Kasumi-1 (cell line): ENCODE results near the gene SCAPER.
A peak's percentile ranks its signal among the peaks of the same experiment; 100 is the strongest.
"Not testable (repeated sequence)": the region's sequence is repeated elsewhere in the genome, so short reads cannot be mapped to it uniquely, and the experiment has no call there.

Source experiments
- DNase-seq, 2 experiments: peaks; one replicate each; lab custom pipeline; 2025; lab: John Stamatoyannopoulos, UW

Gene SCAPER

DNA sequence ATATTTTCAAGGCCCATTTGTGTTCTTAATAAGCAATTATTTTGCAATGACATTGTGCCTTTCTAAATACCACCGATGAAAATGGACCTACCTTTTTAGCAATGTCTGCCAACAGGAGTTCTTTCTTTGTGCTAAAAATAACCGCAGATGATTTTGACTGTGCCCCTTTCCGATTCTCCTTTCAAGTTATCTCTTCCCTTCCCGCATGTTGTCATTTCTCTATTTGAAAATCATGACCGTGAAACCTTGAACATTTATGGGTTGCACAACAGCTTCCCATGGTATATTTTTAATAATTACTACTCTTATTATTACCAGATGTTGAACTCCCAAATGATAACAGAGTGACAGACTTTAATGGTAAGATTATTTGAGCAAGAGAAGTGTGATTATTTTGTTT is 583.5 kb downstream of the SCAPER start:
- no peak for DNase-seq

DNA sequence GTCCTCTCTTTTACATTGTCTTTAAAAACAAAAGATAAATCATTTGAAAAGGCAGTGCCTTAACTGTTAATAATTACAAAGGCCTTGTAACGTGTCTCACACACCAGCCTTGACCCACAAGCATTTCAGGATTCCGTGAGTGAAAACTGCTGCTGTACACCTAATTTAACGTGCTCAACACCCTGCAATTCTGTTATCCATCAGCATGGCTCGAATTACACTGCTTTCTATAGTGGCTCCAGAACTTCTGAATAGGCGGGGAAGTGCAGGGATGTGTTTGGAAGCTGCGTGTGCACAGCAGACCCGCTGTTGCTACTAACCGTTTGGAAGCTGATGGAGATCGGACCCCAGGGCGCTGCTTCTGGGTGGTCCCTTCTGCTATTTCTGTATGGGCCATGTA is 584.0 kb downstream of the SCAPER start:
- no peak for DNase-seq

DNA sequence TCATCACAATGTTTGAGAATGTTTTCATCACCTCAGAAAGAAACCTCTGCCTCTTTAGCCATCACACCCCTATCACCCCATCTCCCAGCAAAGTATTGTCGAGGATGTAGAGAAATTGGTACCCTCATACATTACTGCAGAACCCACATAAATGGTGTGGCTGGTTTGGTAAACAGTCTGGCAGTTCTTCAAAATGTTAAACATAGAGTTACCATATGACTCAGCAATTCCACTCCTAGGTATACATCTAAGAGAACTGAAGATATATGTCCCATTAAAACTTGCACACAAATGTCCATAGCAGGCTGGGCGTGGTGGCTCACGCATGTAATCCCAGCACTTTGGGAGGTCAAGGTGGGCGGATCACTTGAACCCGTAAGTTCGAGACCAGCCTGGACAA is 585.1 kb downstream of the SCAPER start:
- DNase-seq, result no peak

DNA sequence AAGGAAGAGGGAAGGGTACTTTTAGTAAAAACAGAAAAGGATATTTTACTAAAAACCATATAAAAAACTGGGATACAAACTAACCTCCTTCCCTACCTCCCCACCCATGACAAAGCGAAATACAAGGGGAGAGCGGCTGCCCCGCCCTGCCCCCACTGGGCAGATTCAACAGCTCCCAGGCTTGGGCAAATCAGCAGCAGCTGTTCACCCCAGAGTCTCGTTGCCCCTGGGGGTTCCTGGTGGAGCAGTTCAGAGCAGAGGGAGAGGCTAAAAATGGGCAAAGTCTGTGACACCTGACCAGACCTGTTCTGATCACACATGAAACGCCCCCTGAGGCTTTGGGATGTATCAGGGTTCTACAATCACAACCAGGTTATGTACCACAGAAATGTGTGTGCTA is 591.4 kb downstream of the SCAPER start:
- no peak for DNase-seq

DNA sequence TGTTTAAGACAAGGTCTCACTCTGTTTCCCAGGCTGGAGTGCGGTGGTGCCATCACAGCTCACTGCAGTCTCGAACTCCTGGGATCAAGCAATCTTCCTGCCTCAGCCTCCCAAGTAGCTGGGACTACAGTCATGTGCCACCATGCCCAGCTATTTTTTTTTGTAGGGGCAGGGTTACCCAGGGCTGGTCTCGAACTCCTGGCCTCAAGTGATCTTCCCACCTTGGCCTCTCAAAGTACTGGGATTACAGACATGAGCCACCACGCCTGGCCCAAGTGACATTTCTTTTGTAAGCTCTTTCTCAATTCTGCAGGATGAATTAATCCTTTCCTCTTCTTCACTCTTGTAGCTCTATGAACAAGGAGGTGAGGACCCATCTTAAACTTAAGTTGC is 592.0 kb downstream of the SCAPER start:
- not testable (repeated sequence) for DNase-seq

DNA sequence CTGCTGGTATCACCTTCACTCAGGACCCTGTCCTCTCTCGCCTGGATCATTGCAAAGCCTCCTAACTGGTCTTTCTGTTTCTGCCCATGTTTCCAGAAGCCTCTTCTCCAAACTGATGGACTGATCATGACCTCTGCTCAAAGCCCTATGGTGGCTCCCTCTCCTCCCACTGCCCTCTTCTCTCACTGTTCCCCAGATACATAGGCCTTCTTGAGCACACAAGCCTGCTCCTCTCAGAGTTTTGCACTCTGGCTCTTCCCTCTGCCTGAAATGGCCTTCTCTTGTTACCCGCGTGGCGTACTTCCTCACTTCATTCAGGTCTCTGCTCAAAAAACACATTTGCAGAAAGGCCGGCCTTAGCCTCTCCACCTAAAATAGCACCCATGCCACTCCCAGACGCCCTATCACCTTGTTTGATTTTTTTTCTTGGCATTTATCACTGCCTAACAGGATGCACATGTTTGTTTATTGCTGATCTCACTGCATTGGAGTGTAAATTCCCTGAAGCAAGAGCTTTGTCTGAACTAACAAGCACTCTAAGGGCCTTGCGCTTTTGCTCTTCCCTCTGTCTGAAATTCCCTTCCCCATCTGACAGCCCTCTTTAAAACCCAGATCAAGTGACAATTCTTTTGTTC is 592.5 kb downstream of the SCAPER start:
- DNase-seq, result no peak

DNA sequence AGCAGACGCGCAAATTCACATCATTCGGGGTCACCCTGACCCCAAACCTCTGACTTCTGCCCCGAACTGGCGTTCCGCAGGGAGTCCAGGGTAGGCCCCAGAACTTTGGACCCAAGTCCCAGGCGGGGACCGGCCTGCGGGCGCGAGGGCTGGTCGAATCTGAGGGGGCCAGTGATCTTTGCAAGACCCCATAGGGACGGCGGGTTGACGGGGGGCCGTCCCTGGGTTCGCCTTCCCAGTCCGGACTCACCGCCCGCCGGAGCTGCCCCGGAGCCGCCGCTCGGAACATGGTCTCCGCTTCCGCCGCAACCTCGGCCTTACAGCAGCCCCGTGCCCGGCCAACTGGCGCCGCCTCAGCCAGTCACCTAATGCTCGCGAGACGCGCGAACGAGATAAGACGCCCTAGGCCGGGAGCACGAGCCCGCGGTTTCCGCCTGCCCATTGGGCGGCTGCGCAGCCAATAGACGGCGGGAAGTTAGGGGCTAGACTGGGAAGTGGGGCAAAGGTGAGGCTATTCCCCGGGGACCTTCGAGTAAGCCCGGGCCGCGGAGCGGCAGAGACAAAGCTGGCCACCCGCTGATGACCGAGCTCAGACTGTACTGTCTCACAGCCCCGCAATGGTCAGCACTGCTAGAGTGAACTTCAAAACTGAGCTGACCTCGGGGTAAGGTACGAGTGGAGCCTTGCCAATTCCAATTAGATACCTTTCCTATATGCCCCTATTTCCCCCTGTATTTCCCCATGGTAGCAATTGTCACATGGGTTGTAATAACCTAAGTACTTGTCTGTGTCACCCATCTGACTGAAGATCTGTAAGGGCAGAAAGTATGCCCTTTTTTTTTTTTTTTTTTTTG is 593.8 kb downstream of the SCAPER start, which contains the start of gene ETFA:
Gene ETFA (minus strand): TSS at position 370 of the 854 bp plus-strand sequence. CDS start 81 bp downstream, at position 289.
- DNase-seq, result peak; percentile 91 to 94

DNA sequence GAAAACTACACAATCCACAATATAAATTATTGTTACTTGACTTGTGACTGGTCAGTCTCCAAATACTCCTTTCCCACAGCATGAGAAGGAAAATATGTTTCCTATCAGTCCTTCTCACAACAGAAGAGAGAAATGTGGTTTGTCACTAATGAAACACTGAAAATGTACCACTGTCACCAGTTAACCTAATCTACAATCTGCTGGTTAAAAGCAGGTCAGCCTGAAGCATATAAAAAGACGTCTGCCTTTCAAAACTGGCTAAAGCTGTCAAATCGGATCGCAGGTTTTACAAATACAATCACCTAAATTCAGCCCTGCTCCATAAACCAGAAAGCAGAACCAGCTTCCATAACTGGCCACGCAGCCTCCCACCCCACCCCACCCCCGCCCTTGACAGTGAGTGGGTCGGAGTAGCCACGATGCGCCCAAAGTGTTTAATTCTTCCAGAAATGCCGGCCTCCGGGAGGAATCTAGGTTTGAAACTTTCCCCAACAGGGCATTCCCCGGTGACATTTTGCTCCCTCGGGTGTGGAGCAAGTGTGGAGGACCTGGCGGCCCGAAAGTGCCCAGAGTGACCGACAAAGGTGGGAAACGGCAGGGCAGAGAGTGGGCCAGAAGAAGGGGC is 594.6 kb downstream of the SCAPER start:
- DNase-seq, result peak; percentile 20 to 31

DNA sequence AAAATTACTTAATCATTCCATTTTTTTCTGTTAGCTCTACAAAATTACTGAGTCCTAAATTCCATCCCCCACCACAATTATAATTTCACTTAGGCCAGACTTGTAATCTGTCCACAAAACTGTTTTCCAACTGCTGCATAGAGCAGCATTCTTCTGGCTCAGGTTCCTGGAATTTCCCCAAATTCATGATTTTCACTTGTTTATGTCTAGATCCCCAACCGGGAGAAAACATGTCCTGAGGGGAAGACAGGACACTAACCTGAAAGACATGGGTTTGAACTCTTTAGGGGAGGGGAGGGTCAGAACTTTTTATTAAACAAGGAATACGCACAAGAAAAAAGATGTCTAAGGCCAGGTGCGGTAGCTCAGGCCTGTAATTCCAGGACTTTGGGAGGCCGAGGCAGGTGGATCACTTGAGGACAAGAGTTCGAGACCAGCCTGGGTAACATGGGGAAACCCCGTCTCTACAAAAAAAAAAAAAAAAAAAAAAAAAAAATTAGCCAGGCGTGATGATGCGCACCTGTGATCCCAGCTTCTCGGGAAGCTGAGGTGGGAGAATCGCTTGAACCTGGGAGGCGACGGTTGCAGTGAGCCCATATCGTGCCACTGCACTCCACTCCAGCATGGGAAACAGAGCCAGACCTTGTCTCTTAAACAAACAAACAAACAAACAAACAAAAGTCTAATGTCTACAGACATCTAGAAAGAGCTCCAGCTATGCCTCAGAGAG is 595.4 kb downstream of the SCAPER start:
- DNase-seq, result no peak

DNA sequence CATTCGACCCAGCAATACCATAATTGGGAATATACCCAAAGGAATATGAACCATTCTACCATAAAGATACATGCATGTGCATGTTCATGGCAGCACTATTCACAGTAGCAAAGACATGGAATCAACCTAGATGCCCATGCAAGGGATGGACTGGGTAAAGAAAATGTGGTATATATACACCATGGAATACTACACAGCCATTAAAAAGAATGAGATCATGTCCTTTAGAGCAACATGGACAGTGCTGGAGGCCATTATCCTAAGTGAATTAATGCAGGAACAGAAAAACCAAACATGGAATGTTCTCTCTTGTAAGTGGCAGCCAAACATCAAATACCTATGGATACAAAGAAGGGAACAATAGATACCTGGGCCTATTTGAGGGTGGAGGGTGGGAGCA is 601.2 kb downstream of the SCAPER start:
- DNase-seq, result no peak

DNA sequence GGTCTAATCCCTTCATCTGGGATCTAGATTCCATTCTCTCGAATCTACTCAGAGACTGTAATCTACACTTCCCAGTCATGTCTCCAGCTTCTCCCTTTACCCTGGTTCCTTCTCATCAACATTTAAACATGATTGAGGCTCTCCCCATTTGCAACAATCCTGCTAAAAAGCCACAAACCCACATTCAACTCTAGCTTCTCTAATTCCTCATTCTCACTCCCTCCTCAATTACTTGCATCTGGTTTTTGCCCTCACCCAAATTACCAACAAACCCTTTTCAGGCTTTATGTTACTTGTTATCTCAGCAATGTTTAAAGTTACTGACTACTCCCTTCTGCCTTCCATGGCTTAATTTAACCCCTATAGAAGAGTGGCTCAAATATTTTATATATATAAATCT is 605.4 kb downstream of the SCAPER start:
- DNase-seq, result peak; percentile 71 to 73

DNA sequence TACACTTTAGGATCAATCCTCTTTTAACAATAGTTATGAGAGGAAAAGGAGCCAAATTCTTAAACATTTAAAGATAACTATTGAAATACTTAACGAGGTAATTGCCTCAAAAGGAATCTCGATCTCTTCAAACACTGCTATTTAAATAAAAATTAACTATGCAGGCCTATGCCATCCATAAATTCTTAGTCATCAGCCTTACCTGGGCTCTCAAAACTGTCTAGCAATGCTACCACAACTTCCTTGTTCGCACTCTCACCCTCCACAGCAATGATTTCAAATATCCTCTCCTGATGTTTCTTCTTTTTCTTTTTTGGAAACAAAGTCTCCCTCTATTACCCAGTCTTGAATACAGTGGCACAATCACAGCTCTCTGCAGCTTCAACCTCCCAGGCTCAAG is 606.2 kb downstream of the SCAPER start:
- no peak for DNase-seq

DNA sequence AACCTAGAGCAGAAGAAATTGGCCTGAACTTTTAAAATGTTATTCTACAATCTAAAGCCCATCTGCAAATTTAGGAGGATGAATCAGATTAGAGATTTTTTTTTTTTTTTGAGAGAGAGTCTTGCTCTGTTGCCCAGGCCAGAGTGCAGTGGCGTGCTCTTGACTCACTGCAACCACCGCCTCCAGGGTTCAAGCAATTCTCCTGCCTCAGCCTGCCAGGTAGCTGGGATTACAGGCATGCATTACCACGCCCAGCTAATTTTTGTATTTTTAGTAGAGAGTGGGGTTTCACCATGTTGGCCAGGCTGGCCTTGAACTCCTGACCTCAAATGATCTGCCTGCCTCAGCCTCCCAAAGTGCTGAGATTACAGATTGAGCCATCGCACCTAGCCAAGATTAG is 607.2 kb downstream of the SCAPER start:
- DNase-seq, result not testable (repeated sequence)
